Measurements from ENCODE around the gene HOXB1. TPM values are rescaled to one million over a fixed set of nuclear protein-coding genes. Genes with fewer than 3 reads are reported as not detected.
A peak's percentile ranks its signal among the peaks of the same experiment; 100 is the strongest.

HOXB1 gene
- total RNA-seq (2014; rRNA removed; shearing (Covaris generic)) (not detected in 2 replicates), polyA plus RNA-seq (2016; fragmentation: Nextera tagmentation; extraction: Ambion mirVana) (not detected in 2 replicates)
- long read RNA-seq, result 0 reads

DNA sequence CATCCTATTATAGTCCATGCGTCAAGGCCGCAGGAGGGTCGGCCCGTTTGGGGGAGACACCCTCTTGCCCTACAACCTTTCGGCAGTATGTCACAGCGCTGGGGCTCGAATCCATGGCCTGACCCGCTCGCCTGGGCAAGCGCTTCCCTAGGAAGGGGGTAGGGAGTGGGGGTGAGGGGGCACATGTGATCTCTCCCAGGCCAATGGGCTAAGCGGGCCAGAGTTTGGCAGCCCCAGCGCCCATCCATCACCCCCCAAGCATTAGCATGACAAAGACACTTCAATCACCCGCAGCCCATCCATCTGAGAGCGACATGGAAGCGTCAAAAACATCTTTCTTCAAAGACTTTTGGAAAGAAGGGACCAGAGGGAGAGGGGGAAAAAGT, at the start of gene HOXB1:
Gene HOXB1, minus strand, starts transcription at position 125 of the 386 bp plus-strand sequence. Its CDS starts 107 bp downstream, at position 18.
- Mint-ChIP-seq H3K36me3 (ENCODE audit: low read depth) (no peaks in the 10 kb centered on the region), H3K27me3 (ENCODE audit: insufficient read depth, low read depth, poor library complexity) (peaks cover 87% of the 10 kb centered on the region), H3K27ac (no peak within 1 kb of the TSS), H3K4me1 (peaks cover 63% of the 10 kb centered on the region), H3K4me3 (peak within 1 kb of the TSS; percentile 55), H3K9me3 (no peaks in the 10 kb centered on the region; the same call in 2 of the 3 replicates)
- H2AFZ ChIP-seq, result no peak within 1 kb of the TSS
- peak within 1 kb of the TSS; percentile 48 for H3K4me3 ChIP-seq
- 0 out of 2 replicates have a peak, but pooled peaks cover 4% of the 10 kb centered on the region for H4K20me1 ChIP-seq (replicated peaks; ENCODE audit: insufficient read depth)
- no peak within 1 kb of the TSS for H3K27ac ChIP-seq (ENCODE audit: low read depth)
- TF ChIP-seq CREB1 (CRISPR knock-in tag; IDR thresholded peaks at IDR 0.05; ENCODE audit: low read depth) (no peak), REST (IDR thresholded peaks at IDR 0.05; ENCODE audit: unreplicated experiment) (no peak), STAT1 (IDR thresholded peaks at IDR 0.05; ENCODE audit: unreplicated experiment) (no peak), NANOG (IDR thresholded peaks at IDR 0.05; ENCODE audit: borderline replicate concordance) (no peak), ZNF331 (CRISPR knock-in tag; IDR thresholded peaks at IDR 0.05; ENCODE audit: low read depth) (no peak), EZH2phosphoT487 (IDR thresholded peaks at IDR 0.05; ENCODE audit: unreplicated experiment) (no peak), EZH2 (IDR thresholded peaks at IDR 0.05; ENCODE audit: low read depth, unreplicated experiment) (no peak)
- ATAC-seq, result peak; percentile 48
- no peaks in the 10 kb centered on the region for H3K36me3 ChIP-seq (ENCODE audit: insufficient read depth)
- DNase-seq (ENCODE audit: low spot score), result peak; percentile 87
- H3K79me2 ChIP-seq (replicated peaks; ENCODE audit: insufficient read depth), result no peaks in the 10 kb centered on the region
- H3K27me3 ChIP-seq (ENCODE audit: insufficient read depth), result peaks cover 98% of the 10 kb centered on the region
- no peaks in the 10 kb centered on the region for H3K9me2 ChIP-seq (ENCODE audit: insufficient read depth)
- peaks cover 62% of the 10 kb centered on the region for H3K4me1 ChIP-seq (ENCODE audit: insufficient read depth)
- H3F3A ChIP-seq (replicated peaks; ENCODE audit: low read depth), result peaks cover 28% of the 10 kb centered on the region
- H3K4me2 ChIP-seq, result peak within 1 kb of the TSS; percentile 66

DNA sequence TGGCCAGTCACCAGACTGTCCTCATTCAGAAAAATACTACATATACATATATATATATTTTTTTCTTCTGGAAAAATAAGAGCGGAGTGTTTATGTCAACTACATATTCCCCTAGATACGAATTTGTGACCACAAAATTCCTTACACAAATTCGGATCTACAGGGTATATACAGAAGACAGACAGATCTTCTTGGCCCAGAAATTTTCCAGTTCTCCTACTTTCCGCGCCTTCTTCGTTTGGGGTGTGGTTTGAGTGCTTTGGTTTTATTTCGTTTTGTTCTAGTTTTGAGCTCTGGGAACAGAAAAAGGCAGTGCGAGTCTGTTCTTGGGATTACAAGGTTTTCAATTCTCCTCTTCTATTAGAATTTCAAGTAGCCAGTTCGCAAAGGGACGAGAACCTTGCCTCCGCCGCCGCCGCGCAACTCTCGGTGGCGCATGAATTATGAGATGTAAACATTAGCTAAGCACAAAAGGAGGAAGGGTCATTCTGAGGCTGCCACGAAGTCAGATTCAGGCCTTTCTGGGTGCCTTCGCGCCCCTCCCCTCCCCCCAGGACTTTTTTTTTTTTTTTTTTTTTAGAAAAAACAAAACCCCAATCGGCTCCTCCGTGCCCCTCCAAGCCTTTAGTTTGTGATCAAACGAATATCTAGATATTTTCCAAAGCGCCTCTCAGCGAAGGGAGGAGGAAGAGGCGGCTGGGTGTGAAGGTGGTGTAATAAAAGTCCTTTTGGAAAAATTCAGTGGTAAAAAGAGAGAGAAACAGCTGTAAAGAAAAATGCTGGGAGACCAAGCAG, 49.1 kb upstream of the HOXB1 start:
- Mint-ChIP-seq H3K27ac (no peak overlapping the region), H3K4me3 (no peak overlapping the region), H3K9me3 (peaks cover 10% of the 10 kb centered on the region), H3K27me3 (ENCODE audit: insufficient read depth, low read depth, poor library complexity) (peaks cover 70% of the 10 kb centered on the region), H3K4me1 (peaks cover 29% of the 10 kb centered on the region), H3K36me3 (ENCODE audit: low read depth) (no peaks in the 10 kb centered on the region)
- Histone ChIP-seq H3K36me3 (ENCODE audit: insufficient read depth) (no peaks in the 10 kb centered on the region), H3K9me2 (ENCODE audit: insufficient read depth) (no peaks in the 10 kb centered on the region), H2AFZ (no peak overlapping the region), H3F3A (replicated peaks; ENCODE audit: low read depth) (peaks cover 53% of the 10 kb centered on the region), H3K27me3 (ENCODE audit: insufficient read depth) (peaks cover 100% of the 10 kb centered on the region), H3K4me2 (no peak overlapping the region), H3K27ac (ENCODE audit: low read depth) (no peak overlapping the region), H4K20me1 (replicated peaks; ENCODE audit: insufficient read depth) (peaks cover 60% of the 10 kb centered on the region), H3K4me3 (no peak overlapping the region), H3K79me2 (replicated peaks; ENCODE audit: insufficient read depth) (no peaks in the 10 kb centered on the region), H3K4me1 (ENCODE audit: insufficient read depth) (peaks cover 49% of the 10 kb centered on the region; the same call in 1 of the 2 replicates)
- ATAC-seq (no peak), DNase-seq (ENCODE audit: low spot score) (no peak)
- TF ChIP-seq REST (IDR thresholded peaks at IDR 0.05; ENCODE audit: unreplicated experiment) (no peak), EZH2 (IDR thresholded peaks at IDR 0.05; ENCODE audit: low read depth, unreplicated experiment) (peak; percentile 96)

All from GM23338 (cell line).